Stimulated activated naive CD8-positive, alpha-beta T cell treated with anti-CD3 and anti-CD28 coated beads, Interleukin-15, Interleukin-2, amounts not matched to agents 100 ng/mL and 50 ng/mL, for 24 hours (primary cell): Measurements from ENCODE around the gene MYG1.
"Not testable (repeated sequence)": the region's sequence is repeated elsewhere in the genome, so short reads cannot be mapped to it uniquely, and the experiment has no call there.

Experiments
- H3K27ac Mint-ChIP-seq: one replicate; pipeline ENCODE4 v1.8.0; 2021; ENCODE audit warnings: mild to moderate bottlenecking, mixed read lengths
- H3K27me3 Mint-ChIP-seq: one replicate; pipeline ENCODE4 v1.8.0; 2021; ENCODE audit warnings: mixed read lengths
- H3K36me3 Mint-ChIP-seq: one replicate; pipeline ENCODE4 v1.8.0; 2021; ENCODE audit warnings: low read depth, mixed read lengths
- H3K4me1 Mint-ChIP-seq: one replicate; pipeline ENCODE4 v1.8.0; 2021; ENCODE audit warnings: low read depth, mixed read lengths
- H3K4me3 Mint-ChIP-seq: one replicate; pipeline ENCODE4 v1.8.0; 2021; ENCODE audit warnings: mild to moderate bottlenecking, mixed read lengths
- H3K9me3 Mint-ChIP-seq: one replicate; pipeline ENCODE4 v1.8.0; 2021; ENCODE audit warnings: mixed read lengths

Gene MYG1

DNA sequence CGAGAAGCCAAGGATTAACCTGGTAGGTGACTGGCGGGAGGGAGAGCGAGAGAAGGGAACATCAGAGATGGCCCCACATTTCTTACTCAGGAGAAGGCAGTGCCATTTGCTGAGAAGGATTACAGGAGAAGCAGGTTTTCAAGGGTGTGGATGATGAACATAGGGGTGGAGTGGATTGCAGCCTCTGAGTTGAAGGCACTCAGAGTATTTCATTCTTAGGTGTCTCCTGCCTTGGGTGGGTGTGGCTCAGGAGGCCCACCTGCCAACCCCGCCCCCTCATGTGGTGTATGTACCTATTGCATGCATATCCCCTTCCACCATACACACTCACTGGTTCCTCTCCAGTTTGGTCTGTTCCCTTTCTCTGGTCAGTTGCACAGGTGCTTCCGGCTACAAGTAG, 25.1 kb upstream of the MYG1 start:
- Mint-ChIP-seq H3K27me3 (no peaks in the 10 kb centered on the region), H3K27ac (peak overlapping the region; percentile 57), H3K4me1 (peaks cover 12% of the 10 kb centered on the region), H3K9me3 (no peaks in the 10 kb centered on the region), H3K36me3 (peaks cover 69% of the 10 kb centered on the region), H3K4me3 (no peak overlapping the region)

DNA sequence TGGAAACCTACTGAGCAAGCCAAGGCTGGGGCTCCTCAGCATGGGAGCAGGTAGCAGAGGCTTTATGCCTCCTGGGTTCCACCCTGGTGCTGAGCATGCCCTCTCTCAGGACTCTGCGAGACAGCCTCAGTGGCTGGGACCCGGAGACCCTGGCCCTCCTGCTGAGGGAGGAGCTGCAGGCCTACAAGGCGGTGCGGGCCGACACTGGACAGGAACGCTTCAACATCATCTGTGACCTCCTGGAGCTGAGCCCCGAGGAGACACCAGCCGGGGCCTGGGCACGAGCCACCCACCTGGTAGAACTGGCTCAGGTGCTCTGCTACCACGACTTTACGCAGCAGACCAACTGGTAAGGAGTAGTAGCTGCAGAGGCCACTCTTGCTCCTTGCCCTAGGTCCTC, 23.0 kb upstream of the MYG1 start:
- Mint-ChIP-seq H3K27me3 (no peaks in the 10 kb centered on the region), H3K4me1 (no peaks in the 10 kb centered on the region), H3K27ac (no peak overlapping the region), H3K4me3 (no peak overlapping the region), H3K36me3 (peaks cover 62% of the 10 kb centered on the region), H3K9me3 (no peaks in the 10 kb centered on the region)

DNA sequence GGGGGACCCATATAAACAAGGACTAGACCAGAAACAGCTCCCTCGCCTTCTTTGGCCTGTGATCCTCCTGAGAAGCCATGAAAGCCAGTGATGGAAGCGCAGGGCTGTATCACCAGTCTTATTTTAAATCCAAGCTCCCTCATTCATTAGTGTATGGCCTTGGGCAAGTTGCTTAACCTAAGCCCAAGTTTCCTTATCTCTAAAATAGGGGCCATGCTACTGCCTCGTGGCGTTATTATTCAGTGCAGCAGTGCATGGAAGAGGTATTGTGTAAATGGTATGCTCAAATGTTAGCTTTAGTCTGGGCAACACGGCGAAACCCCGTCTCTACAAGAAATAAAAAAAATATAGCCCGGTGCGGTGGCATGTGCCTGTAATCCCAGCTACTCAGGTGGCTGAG, 21.5 kb upstream of the MYG1 start:
- H3K4me3 Mint-ChIP-seq: no peak overlapping the region
- H3K4me1 Mint-ChIP-seq: no peaks in the 10 kb centered on the region
- H3K9me3 Mint-ChIP-seq: no peaks in the 10 kb centered on the region
- no peak overlapping the region for H3K27ac Mint-ChIP-seq
- no peaks in the 10 kb centered on the region for H3K27me3 Mint-ChIP-seq
- H3K36me3 Mint-ChIP-seq: peaks cover 64% of the 10 kb centered on the region

DNA sequence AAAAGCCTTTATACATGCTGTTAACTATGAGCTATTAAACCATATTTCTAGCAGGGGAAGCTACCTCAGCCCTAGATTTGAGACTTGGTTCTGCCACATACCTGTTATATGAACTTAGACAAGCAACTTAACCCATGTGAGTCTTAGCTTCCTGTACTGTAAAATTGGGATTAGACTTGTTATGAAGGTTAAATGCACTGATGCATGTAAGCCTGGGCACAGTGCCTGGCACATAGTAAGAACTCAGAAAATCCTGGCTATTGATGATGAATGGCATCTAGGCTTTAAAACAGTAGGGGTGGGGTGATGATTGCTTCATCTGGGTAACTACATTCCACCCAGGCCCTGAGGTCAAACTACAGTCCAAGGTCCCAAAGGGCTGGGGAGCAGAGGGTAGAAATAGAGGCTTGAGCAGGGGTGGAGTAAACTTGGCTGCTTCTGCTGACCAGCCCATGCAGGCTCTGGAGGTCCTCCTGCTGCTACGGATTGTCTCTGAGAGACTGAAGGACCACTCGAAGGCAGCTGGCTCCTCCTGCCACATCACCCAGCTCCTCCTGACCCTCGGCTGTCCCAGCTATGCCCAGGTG, 20.1 kb upstream of the MYG1 start:
- H3K36me3 Mint-ChIP-seq: peaks cover 70% of the 10 kb centered on the region
- H3K9me3 Mint-ChIP-seq: no peaks in the 10 kb centered on the region
- H3K27ac Mint-ChIP-seq: no peak overlapping the region
- H3K4me3 Mint-ChIP-seq: no peak overlapping the region
- no peaks in the 10 kb centered on the region for H3K27me3 Mint-ChIP-seq
- no peaks in the 10 kb centered on the region for H3K4me1 Mint-ChIP-seq

DNA sequence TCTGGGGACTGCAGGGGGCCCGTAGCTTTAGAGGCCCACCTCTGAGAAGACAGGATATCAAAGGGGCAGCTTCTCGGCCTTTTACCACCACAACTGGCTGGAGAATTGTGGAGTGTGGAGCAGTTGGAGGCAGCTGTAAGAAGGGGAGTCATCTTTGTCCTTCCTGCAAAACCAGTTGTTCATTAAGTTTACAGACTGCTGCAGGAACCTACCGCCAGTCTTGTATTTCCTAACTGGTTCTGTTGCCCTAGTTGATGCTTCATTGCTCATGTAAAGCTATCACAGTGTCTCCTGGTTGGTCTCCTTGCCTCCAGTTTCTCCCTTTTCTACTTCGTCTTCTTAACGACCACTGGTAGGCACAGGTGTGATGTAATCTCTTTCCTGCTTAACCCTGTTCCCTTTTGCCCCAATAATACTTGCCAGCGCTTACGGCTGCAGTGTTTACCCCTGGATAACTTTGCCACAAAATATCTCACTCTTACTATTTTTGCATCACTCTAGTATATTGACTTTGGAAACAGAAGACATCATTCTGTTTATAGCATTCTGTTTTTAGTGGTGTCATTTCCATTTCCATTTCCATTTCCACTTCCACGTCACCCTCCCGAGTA, 19.5 kb upstream of the MYG1 start:
- no peaks in the 10 kb centered on the region for H3K9me3 Mint-ChIP-seq
- no peaks in the 10 kb centered on the region for H3K4me1 Mint-ChIP-seq
- no peak overlapping the region for H3K27ac Mint-ChIP-seq
- H3K4me3 Mint-ChIP-seq: no peak overlapping the region
- H3K36me3 Mint-ChIP-seq: peaks cover 66% of the 10 kb centered on the region
- no peaks in the 10 kb centered on the region for H3K27me3 Mint-ChIP-seq

DNA sequence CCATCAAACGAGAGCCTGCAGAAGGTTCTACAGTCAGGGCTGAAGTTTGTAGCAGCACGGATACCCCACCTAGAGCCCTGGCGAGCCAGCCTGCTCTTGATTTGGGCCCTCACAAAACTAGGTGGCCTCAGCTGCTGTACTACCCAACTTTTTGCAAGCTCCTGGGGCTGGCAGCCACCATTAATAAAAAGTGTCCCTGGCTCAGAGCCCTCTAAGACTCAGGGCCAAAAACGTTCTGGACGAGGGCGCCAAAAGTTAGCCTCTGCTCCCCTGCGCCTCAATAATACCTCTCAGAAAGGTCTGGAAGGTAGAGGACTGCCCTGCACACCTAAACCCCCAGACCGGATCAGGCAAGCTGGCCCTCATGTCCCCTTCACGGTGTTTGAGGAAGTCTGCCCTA, 13.0 kb upstream of the MYG1 start:
- Mint-ChIP-seq H3K36me3 (peaks cover 61% of the 10 kb centered on the region), H3K27me3 (no peaks in the 10 kb centered on the region), H3K4me1 (peaks cover 23% of the 10 kb centered on the region), H3K4me3 (no peak overlapping the region), H3K9me3 (no peaks in the 10 kb centered on the region), H3K27ac (peak overlapping the region; percentile 52)

DNA sequence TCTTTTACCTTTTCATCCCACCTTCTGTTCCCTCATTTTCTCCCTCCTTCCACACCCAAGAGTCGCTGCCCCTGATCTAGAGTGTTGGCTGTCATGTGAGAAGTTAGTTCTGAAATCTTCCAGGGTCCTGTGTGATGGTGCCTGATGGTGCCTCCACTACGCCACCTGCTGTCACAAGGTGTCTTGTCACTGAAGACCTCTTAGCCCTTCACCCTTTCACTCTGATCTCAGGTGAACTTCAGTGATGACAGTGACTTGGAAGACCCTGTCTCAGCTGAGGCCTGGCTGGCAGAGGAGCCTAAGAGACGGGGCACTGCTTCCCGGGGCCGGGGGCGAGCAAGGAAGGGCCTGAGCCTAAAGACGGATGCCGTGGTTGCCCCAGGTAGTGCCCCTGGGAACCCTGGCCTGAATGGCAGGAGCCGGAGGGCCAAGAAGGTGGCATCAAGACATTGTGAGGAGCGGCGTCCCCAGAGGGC, 11.7 kb upstream of the MYG1 start:
- H3K9me3 Mint-ChIP-seq: no peaks in the 10 kb centered on the region

DNA sequence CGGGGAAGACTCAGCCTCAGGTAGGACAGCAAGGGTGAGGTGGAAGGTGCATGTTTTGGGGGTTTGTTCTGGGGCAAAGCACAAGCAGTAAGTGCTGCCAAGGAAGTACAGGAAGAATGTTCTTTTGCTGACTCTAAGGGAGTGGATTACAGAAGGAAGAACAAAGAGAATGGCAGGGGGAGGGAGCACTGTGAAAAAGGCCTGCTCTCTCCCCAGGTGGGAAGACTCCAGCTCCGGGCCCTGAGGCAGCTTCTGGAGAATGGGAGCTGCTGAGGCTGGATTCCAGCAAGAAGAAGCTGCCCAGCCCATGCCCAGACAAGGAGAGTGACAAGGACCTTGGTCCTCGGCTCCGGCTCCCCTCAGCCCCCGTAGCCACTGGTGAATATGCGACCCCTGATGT, 11.2 kb upstream of the MYG1 start:
- peak overlapping the region; percentile 8 for H3K27ac Mint-ChIP-seq
- H3K9me3 Mint-ChIP-seq: no peaks in the 10 kb centered on the region
- H3K4me3 Mint-ChIP-seq: no peak overlapping the region
- H3K27me3 Mint-ChIP-seq: no peaks in the 10 kb centered on the region
- H3K4me1 Mint-ChIP-seq: peaks cover 24% of the 10 kb centered on the region
- H3K36me3 Mint-ChIP-seq: peaks cover 63% of the 10 kb centered on the region

More for the DNA sequence above, 11.7 kb upstream of the MYG1 start:
- peak overlapping the region; percentile 8 for H3K27ac Mint-ChIP-seq
- peaks cover 63% of the 10 kb centered on the region for H3K36me3 Mint-ChIP-seq
- H3K4me1 Mint-ChIP-seq: peaks cover 24% of the 10 kb centered on the region
- no peaks in the 10 kb centered on the region for H3K27me3 Mint-ChIP-seq
- no peak overlapping the region for H3K4me3 Mint-ChIP-seq

DNA sequence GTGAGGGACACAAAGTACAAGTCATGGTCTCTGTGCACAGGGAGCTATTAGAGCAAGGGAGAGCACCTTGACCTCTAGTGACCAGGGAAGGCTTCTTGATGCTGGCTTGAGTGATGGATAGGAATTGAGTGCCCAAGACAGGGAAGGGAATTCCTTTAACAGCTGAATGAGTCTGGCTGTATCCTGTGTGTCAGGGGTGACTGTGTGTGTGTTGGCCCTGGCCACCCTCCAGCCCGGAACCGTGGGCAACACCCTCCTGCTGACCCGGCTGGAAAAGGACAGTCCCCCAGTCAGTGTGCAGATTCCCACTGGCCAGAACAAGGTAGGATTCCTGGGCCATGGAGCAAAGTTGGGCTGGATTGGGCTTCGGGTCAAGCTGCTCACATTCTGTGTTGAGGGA, 9.6 kb upstream of the MYG1 start:
- no peak overlapping the region for H3K4me3 Mint-ChIP-seq
- H3K36me3 Mint-ChIP-seq: peaks cover 64% of the 10 kb centered on the region
- H3K4me1 Mint-ChIP-seq: peaks cover 33% of the 10 kb centered on the region
- no peaks in the 10 kb centered on the region for H3K27me3 Mint-ChIP-seq
- no peaks in the 10 kb centered on the region for H3K9me3 Mint-ChIP-seq
- peak overlapping the region; percentile 77 for H3K27ac Mint-ChIP-seq

DNA sequence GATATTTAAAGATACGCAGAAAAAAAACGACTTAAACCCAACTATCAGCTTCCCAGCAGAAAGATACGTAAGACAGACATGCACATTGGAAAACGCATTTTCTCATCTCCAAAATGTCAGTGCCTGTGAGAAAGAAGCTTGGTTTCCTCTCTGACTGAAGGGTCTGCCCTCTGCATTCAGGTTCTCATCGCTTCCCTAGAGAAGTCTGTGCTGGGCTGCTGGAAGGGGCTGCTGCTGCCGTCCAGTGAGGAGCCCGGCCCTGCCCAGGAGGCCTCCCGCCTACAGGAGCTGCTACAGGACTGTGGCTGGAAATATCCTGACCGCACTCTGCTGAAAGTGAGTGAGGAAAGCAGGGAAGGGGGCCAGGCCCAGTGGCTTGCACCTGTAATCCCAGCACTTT, 8.8 kb upstream of the MYG1 start:
- H3K36me3 Mint-ChIP-seq: peaks cover 62% of the 10 kb centered on the region

DNA sequence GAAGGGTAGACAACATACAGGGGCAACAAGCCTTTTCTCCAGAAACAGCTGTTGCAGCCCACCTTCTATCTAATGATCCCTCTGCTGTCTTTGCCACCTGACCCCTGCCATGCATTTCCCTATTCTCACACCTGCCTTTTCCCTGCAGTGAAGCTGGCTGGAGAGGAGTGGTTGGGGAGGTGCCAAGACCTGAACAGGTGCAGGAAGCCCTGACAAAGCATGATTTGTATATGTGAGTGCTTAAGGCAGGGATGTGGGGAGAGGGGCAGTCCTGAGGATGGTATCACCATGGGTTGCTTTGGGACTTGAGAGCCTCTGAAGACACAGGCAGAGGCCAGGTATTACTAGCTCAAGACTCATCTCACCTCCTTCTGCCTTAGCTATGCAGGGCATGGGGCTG, 7.1 kb upstream of the MYG1 start:
- Mint-ChIP-seq H3K27me3 (no peaks in the 10 kb centered on the region), H3K4me3 (no peak overlapping the region), H3K27ac (no peak overlapping the region), H3K4me1 (peaks cover 58% of the 10 kb centered on the region), H3K36me3 (peaks cover 71% of the 10 kb centered on the region), H3K9me3 (no peaks in the 10 kb centered on the region)

More for the DNA sequence above, 8.8 kb upstream of the MYG1 start:
- Mint-ChIP-seq H3K27me3 (no peaks in the 10 kb centered on the region), H3K4me3 (peak overlapping the region; percentile 17), H3K27ac (peak overlapping the region; percentile 77), H3K9me3 (no peaks in the 10 kb centered on the region), H3K4me1 (peaks cover 41% of the 10 kb centered on the region)

DNA sequence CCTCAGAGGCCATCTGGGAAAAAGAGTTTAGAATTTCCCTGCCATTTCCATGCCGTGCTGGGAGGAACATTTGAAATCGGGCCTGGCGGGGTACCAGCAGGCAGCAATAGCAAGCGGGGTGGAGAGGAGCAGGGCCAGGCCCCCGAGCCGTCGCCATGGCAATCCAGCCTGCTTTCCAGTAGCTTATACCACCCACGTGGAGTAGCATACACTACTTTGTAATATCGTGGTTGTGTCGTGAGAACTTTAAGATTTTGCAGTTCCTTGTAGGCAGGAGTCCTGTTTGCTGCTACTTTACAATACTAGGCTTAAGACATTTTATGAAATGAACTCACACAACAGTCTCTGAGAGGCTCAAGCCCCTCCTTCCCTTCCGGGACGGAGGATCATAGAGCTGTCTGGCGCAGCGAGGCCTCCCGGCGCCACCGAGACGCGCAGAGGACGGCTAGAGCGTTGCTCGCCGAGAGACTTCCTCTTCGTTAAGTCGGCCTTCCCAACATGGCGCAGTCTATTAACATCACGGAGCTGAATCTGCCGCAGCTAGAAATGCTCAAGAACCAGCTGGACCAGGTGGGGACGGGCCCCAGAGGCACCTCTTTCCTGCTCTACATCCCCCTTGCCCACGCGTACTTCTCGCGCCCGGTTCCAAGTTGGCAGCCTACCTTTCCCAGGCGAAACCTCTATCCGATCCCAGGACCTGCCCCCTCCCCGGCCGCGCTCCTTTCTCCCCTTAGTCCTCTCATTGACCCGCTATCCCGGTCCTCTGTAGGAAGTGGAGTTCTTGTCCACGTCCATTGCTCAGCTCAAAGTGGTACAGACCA, 4.2 kb upstream of the MYG1 start, which contains the start of gene PFDN5:
PFDN5 (plus strand) TSS at position 473 of the 821 bp plus-strand sequence; CDS start at position 499, 26 bp downstream.
- Mint-ChIP-seq H3K27ac (peak within 1 kb of the TSS; percentile 99), H3K4me1 (peaks cover 75% of the 10 kb centered on the region), H3K9me3 (no peaks in the 10 kb centered on the region), H3K4me3 (peak within 1 kb of the TSS; percentile 99), H3K36me3 (peaks cover 77% of the 10 kb centered on the region), H3K27me3 (no peaks in the 10 kb centered on the region)

DNA sequence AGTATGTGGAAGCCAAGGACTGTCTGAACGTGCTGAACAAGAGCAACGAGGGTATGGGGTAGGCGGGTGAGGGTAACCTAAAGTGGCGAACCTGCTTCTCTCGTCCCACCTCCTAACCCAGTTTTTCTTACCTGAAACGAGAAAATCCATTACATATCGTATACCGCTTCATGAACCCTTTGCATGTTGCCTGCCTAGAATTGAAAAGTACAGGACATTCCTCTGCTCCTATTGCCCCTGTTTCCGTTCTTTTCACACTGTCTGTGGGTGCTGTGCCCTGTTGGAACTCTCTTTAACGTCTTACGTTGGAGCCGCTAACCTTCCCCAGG, 3.6 kb upstream of the MYG1 start:
- peak overlapping the region; percentile 99 for H3K27ac Mint-ChIP-seq
- peaks cover 75% of the 10 kb centered on the region for H3K4me1 Mint-ChIP-seq
- peaks cover 80% of the 10 kb centered on the region for H3K36me3 Mint-ChIP-seq
- H3K4me3 Mint-ChIP-seq: peak overlapping the region; percentile 99
- H3K9me3 Mint-ChIP-seq: no peaks in the 10 kb centered on the region
- H3K27me3 Mint-ChIP-seq: no peaks in the 10 kb centered on the region

DNA sequence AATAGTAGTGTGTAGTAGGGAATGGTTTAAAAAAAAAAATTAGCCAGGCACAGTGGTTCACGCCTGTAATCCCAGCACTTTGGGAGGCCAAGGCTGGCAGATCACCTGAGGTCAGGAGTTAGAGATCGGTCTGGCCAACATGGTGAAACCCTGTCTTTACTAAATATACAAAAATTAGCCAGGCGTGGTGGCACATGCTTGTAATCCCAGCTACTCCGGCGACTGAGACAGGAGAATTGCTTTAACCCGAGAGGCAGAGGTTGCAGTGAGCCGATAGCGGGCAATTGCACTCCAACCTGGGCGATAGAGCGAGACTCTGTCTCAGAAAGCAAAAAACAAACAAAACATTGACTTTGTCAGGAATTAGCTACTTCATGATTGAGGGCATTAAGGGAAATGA, 2.4 kb upstream of the MYG1 start:
- not testable (repeated sequence) for H3K9me3 Mint-ChIP-seq, H3K27me3 Mint-ChIP-seq
- Mint-ChIP-seq H3K4me3 (peak overlapping the region; percentile 99), H3K27ac (peak overlapping the region; percentile 99), H3K36me3 (peaks cover 82% of the 10 kb centered on the region), H3K4me1 (peaks cover 80% of the 10 kb centered on the region)

DNA sequence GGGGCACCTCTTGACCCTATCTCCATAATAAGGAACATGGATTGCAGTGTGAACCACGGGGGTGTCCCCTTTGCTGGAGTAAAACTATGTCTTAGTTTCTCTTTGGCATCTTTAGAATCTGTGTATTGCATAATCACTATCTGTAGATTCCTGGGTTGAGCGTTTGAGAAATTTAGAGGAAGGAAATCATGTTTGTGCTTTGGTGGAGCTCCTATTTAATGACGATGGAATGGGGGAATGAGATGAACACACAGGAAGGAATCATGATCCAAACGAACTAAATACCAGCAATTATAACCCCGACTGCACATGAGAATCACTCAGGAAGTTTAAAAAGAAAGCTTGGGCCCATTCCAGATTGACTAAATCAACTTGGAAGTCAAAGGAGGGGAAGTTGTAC, 1.3 kb upstream of the MYG1 start:
- Mint-ChIP-seq H3K27ac (peak overlapping the region; percentile 99), H3K27me3 (no peaks in the 10 kb centered on the region), H3K4me1 (peaks cover 87% of the 10 kb centered on the region)

More for the DNA sequence above, 1.3 kb upstream of the MYG1 start:
- H3K4me3 Mint-ChIP-seq: peak overlapping the region; percentile 99
- H3K9me3 Mint-ChIP-seq: no peaks in the 10 kb centered on the region
- peaks cover 80% of the 10 kb centered on the region for H3K36me3 Mint-ChIP-seq
